Thymus (tissue), 14 donors: Measurements from ENCODE around the gene PDIA3. TPM values are rescaled to one million over a fixed set of nuclear protein-coding genes. Genes with fewer than 3 reads are reported as not detected.
"Not testable (repeated sequence)": the region's sequence is repeated elsewhere in the genome, so short reads cannot be mapped to it uniquely, and the experiment has no call there.

Experiments used
- DNase-seq, 9 donors: peaks; one replicate each; pipeline ENCODE4 v3.0.0-alpha.2; 2013; ENCODE audit warnings: low spot score in 9 of 9, low read depth in 6 of 9, missing footprints in 1 of 9
- H3K27ac ChIP-seq, 2 donors: one replicate each; pipeline ENCODE4 v1.5.1; 2013; ENCODE audit warnings: control low read depth in 1 of 2, low read depth in 1 of 2, low read length in 1 of 2, mild to moderate bottlenecking in 1 of 2, moderate library complexity in 1 of 2
- H3K27me3 ChIP-seq, 2 donors: one replicate each; pipeline ENCODE4 v1.5.1; 2013; ENCODE audit warnings: low read length in 1 of 2; ENCODE audit not compliant: control insufficient read depth in 2 of 2, insufficient read depth in 1 of 2
- H3K36me3 ChIP-seq, 2 donors: one replicate each; pipeline ENCODE4 v1.5.1; 2013; ENCODE audit warnings: low read length in 1 of 2, mild to moderate bottlenecking in 1 of 2, moderate library complexity in 1 of 2; ENCODE audit not compliant: control insufficient read depth in 2 of 2, insufficient read depth in 2 of 2
- H3K4me1 ChIP-seq, 2 donors: one replicate each; pipeline ENCODE4 v1.5.1; 2013; ENCODE audit warnings: low read length in 2 of 2; ENCODE audit not compliant: control insufficient read depth in 2 of 2, insufficient read depth in 2 of 2
- H3K4me3 ChIP-seq, 2 donors: one replicate each; pipeline ENCODE4 v1.5.1; 2013; ENCODE audit warnings: low read length in 2 of 2, control low read depth in 1 of 2, mild to moderate bottlenecking in 1 of 2
- H3K9me3 ChIP-seq, 2 donors: one replicate each; pipeline ENCODE4 v1.5.1; 2013; ENCODE audit warnings: low read length in 1 of 2, mild to moderate bottlenecking in 1 of 2; ENCODE audit not compliant: control insufficient read depth in 2 of 2, insufficient read depth in 1 of 2
- WGBS: extraction: QIAGEN DNeasy Blood & Tissue Kit; methylation state at CpG from one replicate; pipeline ENCODE4 v1.1.7; 2013; 5-methylcytosine and 5-hydroxymethylcytosine counted together
- long read RNA-seq, 10 donors: transcript quantifications; one replicate each; lab custom pipeline, GENCODE V29; 2026
- polyA plus RNA-seq: library from polyadenylated mRNA; stranded (reverse); fragments of 200-250 nt; gene quantifications from one replicate; pipeline ENCODE4 v1.2.3, GENCODE V29; 2013
- total RNA-seq: library from RNA; stranded (reverse); fragments of 120-200 nt; gene quantifications from one replicate; pipeline ENCODE4 v1.2.4, GENCODE V29; 2013
- donor health status: healthy.

Gene PDIA3
- total RNA-seq (102 TPM), polyA plus RNA-seq (209 TPM)
- long read RNA-seq, donor 1, transcript PDIA3-201 (13 exons, 3,727 nt) = major isoform, 11 of 18 reads
- long read RNA-seq, donor 1, partial matches to known transcripts = 6 of 18 reads
- long read RNA-seq, donor 1, other reads (novel, unspliced or antisense) = 0 of 18 reads
- long read RNA-seq, donor 2 = 0 reads
- long read RNA-seq, donor 3, transcript PDIA3-206 (2 exons, 739 nt) = minor isoform, 5 of 203 reads
- long read RNA-seq, donor 3, transcript PDIA3-201 (13 exons, 3,727 nt) = major isoform, 83 of 203 reads
- long read RNA-seq, donor 3, partial matches to known transcripts = 115 of 203 reads
- long read RNA-seq, donor 3, other reads (novel, unspliced or antisense) = 0 of 203 reads
- long read RNA-seq, donor 4, transcript PDIA3-201 (13 exons, 3,727 nt) = major isoform, 36 of 73 reads
- long read RNA-seq, donor 4, partial matches to known transcripts = 35 of 73 reads
- long read RNA-seq, donor 4, other reads (novel, unspliced or antisense) = 0 of 73 reads
- long read RNA-seq, donor 5, transcript PDIA3-201 (13 exons, 3,727 nt) = major isoform, 118 of 367 reads
- long read RNA-seq, donor 5, partial matches to known transcripts = 245 of 367 reads
- long read RNA-seq, donor 5, other reads (novel, unspliced or antisense) = 0 of 367 reads
- long read RNA-seq, donor 6, transcript PDIA3-201 (13 exons, 3,727 nt) = major isoform, 87 of 133 reads
- long read RNA-seq, donor 6, partial matches to known transcripts = 37 of 133 reads
- long read RNA-seq, donor 6, other reads (novel, unspliced or antisense) = 8 of 133 reads
- long read RNA-seq, donor 7, transcript PDIA3-201 (13 exons, 3,727 nt) = major isoform, 92 of 135 reads
- long read RNA-seq, donor 7, partial matches to known transcripts = 40 of 135 reads
- long read RNA-seq, donor 7, other reads (novel, unspliced or antisense) = 0 of 135 reads
- long read RNA-seq, donor 8, transcript PDIA3-201 (13 exons, 3,727 nt) = major isoform, 24 of 51 reads
- long read RNA-seq, donor 8, partial matches to known transcripts = 26 of 51 reads
- long read RNA-seq, donor 8, other reads (novel, unspliced or antisense) = 0 of 51 reads
- long read RNA-seq, donor 9, transcript PDIA3-201 (13 exons, 3,727 nt) = major isoform, 36 of 70 reads
- long read RNA-seq, donor 9, partial matches to known transcripts = 33 of 70 reads
- long read RNA-seq, donor 9, other reads (novel, unspliced or antisense) = 0 of 70 reads
- long read RNA-seq, donor 10, transcript PDIA3-201 (13 exons, 3,727 nt) = major isoform, 61 of 105 reads
- long read RNA-seq, donor 10, partial matches to known transcripts = 43 of 105 reads
- long read RNA-seq, donor 10, other reads (novel, unspliced or antisense) = 0 of 105 reads

DNA sequence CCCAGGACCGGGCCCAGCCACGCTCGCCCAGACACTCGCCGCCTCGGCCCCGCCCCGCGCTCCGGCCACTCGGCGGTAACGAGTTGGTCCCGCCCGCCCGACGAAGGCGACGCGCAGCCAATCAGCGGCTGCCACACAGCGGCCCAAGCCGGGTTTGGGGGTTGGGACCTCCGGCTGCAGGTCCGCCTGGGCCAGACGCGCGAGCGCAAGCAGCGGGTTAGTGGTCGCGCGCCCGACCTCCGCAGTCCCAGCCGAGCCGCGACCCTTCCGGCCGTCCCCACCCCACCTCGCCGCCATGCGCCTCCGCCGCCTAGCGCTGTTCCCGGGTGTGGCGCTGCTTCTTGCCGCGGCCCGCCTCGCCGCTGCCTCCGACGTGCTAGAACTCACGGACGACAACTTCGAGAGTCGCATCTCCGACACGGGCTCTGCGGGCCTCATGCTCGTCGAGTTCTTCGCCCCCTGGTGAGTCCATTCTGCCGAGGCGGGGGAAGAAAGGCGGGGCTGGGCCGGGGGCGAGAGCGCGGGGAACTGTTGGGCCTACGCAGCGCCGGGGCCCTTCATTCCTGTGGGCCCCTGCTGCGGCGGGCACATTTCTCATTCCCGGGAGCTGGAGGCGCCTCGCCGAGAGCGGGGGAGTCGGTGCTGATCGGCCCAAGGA is at the start of gene PDIA3:
PDIA3 (plus strand) TSS at position 194 of the 658 bp plus-strand sequence; CDS start at position 296, 102 bp downstream.
- H3K27me3 ChIP-seq, H3K36me3 ChIP-seq, H3K9me3 ChIP-seq: not testable (repeated sequence)
- peak; percentile 47 to 89 (median 72) for DNase-seq
- Histone ChIP-seq H3K27ac (peak within 1 kb of the TSS; percentile 89 to 94), H3K4me1 (peaks cover 5 to 20% of the 10 kb centered on the region in 2 donors), H3K4me3 (peak within 1 kb of the TSS; percentile 79 to 91)
- under 1% methylated on average over 84 of the region's 84 CpGs for WGBS

- WGBS = 97% methylated on average over 7 of the region's 7 CpGs
- Histone ChIP-seq H3K4me1 (no peaks in the 10 kb centered on the region), H3K9me3 (no peaks in the 10 kb centered on the region), H3K27me3 (peaks cover 0 to 2% of the 10 kb centered on the region in 2 donors), H3K4me3 (no peak overlapping the region), H3K36me3 (no peaks in the 10 kb centered on the region), H3K27ac (no peak overlapping the region)
- no peak for DNase-seq
Measured at GRCh38 chr15:43702174-43702573, 44.1 kb upstream of the PDIA3 start.

DNA sequence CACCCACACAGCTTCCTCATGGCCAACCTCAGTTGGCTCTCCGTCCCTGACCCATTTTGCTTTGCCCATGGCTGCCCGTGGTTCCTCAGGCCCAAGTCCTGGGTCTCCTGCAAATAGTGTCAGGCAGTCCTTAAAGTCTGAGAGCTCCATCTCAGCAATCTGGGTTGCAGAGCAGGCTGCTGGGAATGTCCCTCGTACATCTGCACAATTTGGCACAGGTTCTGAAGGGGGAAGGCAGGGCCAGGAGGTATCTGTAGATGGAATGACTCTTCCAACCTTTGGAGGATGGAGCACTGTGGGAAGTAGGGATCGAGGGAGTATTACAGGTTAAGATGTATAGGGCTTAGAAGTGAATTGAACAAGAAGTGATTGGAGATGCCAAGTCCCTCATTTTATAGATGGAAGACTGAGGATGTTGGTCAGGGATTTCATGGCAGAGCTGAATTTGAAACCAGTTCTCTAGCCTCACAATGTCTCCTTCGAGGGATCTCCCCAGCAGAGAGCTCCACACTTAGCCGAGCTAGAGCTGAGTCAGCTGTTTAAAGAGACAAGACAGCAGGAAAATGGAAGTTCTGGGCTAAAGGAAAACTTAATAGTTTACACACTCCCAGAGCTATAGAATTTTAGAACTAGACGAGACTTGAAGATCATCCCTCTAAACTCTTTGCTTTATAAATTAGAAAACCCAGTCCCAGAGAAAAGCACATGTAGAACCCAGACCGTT is 43.4 kb upstream of the PDIA3 start:
- WGBS = 89% methylated on average over 8 of the region's 8 CpGs

GRCh38 chr15:43710431-43711131 is 35.7 kb upstream of the PDIA3 start:
- not testable (repeated sequence) for H3K27me3 ChIP-seq, H3K27ac ChIP-seq, H3K4me1 ChIP-seq, H3K4me3 ChIP-seq, H3K36me3 ChIP-seq, DNase-seq, H3K9me3 ChIP-seq
- WGBS = 96% methylated on average over 1 of the region's 12 CpGs

More for the DNA sequence above, 43.4 kb upstream of the PDIA3 start:
- Histone ChIP-seq H3K4me1 (no peaks in the 10 kb centered on the region), H3K9me3 (no peaks in the 10 kb centered on the region), H3K36me3 (no peaks in the 10 kb centered on the region), H3K27ac (no peak overlapping the region), H3K4me3 (no peak overlapping the region), H3K27me3 (no peaks in the 10 kb centered on the region)
- DNase-seq = no peak

DNA sequence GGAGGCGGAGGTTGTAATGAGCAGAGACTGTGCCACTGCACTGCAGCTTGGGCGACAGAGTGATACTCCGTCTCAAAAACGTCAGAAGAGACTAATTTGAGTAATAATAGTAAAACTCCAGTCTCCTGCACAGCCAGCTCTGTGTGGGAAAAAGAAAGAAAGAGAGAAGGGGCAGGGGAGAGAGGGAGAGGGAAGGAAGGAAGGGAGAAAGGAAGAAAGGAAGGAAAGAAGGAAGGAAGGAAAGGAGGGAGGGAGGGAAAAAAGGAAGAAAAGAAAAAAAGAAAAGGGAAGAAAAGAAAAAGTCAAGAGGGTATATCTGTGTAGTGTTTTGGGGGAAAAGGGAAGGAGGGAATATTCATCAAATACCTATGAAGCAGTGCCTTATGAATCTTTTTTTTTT is 23.1 kb upstream of the PDIA3 start:
- no peaks in the 10 kb centered on the region for H3K27me3 ChIP-seq
- H3K9me3 ChIP-seq = no peaks in the 10 kb centered on the region
- no peak overlapping the region for H3K4me3 ChIP-seq
- no peaks in the 10 kb centered on the region for H3K4me1 ChIP-seq
- WGBS = 85% methylated on average over 4 of the region's 4 CpGs
- no peaks in the 10 kb centered on the region for H3K36me3 ChIP-seq
- no peak overlapping the region for H3K27ac ChIP-seq
- no peak for DNase-seq

- not testable (repeated sequence) for H3K9me3 ChIP-seq, H3K4me3 ChIP-seq, H3K4me1 ChIP-seq, DNase-seq, H3K36me3 ChIP-seq, H3K27ac ChIP-seq, H3K27me3 ChIP-seq
- WGBS = 98% methylated on average over 1 of the region's 1 CpG
Measured at GRCh38 chr15:43726306-43726705, 19.9 kb upstream of the PDIA3 start.

DNA sequence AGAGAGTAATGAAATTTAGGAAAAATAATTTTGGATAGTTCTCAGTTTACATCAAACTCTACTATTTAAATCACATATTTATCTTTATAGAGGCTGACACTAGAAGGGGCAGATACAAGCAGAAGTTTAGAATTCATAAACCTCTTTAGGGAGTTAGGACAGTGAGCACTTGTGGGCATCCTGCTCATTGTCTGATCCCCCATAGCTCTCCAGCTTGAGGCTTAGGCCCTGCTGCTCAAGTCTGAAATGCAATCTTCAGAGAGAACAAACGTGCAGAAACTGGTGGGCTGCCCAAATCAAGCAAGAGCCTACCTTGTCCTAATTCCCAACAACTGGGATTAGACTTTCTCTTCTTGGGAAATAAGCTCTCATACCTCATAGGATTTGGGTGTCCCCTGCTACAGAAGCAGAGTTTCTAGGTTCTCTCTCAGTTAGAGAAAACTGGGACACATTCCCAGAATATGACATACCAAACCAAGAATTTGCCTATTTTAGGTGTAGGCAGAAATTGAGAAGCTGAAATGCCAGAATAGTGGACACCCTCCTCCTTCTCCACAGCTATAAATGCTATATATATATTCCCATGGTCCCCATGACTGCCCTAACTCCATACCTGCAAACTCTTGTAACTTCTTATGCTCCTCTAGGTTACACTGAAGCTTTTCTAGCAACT is 18.0 kb upstream of the PDIA3 start:
- not testable (repeated sequence) for H3K27me3 ChIP-seq, H3K9me3 ChIP-seq, H3K4me3 ChIP-seq, DNase-seq, H3K27ac ChIP-seq, H3K36me3 ChIP-seq, H3K4me1 ChIP-seq
- 91% methylated on average over 1 of the region's 1 CpG for WGBS
